Activated T-helper 1 cell treated with anti-CD3 and anti-CD28 coated beads, Interleukin-2, amount 50 U/mL, for 16 hours (primary cell): ENCODE measurements around the gene HPS5.
"Not testable (repeated sequence)": the region's sequence is repeated elsewhere in the genome, so short reads cannot be mapped to it uniquely, and the experiment has no call there.

ENCODE experiments used
- DNase-seq, 2 donors: peaks; one replicate each; pipeline ENCODE4 v3.0.0-alpha.2; 2020; ENCODE audit warnings: low read depth in 1 of 2, low spot score in 1 of 2

HPS5 gene, protein sequence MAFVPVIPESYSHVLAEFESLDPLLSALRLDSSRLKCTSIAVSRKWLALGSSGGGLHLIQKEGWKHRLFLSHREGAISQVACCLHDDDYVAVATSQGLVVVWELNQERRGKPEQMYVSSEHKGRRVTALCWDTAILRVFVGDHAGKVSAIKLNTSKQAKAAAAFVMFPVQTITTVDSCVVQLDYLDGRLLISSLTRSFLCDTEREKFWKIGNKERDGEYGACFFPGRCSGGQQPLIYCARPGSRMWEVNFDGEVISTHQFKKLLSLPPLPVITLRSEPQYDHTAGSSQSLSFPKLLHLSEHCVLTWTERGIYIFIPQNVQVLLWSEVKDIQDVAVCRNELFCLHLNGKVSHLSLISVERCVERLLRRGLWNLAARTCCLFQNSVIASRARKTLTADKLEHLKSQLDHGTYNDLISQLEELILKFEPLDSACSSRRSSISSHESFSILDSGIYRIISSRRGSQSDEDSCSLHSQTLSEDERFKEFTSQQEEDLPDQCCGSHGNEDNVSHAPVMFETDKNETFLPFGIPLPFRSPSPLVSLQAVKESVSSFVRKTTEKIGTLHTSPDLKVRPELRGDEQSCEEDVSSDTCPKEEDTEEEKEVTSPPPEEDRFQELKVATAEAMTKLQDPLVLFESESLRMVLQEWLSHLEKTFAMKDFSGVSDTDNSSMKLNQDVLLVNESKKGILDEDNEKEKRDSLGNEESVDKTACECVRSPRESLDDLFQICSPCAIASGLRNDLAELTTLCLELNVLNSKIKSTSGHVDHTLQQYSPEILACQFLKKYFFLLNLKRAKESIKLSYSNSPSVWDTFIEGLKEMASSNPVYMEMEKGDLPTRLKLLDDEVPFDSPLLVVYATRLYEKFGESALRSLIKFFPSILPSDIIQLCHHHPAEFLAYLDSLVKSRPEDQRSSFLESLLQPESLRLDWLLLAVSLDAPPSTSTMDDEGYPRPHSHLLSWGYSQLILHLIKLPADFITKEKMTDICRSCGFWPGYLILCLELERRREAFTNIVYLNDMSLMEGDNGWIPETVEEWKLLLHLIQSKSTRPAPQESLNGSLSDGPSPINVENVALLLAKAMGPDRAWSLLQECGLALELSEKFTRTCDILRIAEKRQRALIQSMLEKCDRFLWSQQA

DNA sequence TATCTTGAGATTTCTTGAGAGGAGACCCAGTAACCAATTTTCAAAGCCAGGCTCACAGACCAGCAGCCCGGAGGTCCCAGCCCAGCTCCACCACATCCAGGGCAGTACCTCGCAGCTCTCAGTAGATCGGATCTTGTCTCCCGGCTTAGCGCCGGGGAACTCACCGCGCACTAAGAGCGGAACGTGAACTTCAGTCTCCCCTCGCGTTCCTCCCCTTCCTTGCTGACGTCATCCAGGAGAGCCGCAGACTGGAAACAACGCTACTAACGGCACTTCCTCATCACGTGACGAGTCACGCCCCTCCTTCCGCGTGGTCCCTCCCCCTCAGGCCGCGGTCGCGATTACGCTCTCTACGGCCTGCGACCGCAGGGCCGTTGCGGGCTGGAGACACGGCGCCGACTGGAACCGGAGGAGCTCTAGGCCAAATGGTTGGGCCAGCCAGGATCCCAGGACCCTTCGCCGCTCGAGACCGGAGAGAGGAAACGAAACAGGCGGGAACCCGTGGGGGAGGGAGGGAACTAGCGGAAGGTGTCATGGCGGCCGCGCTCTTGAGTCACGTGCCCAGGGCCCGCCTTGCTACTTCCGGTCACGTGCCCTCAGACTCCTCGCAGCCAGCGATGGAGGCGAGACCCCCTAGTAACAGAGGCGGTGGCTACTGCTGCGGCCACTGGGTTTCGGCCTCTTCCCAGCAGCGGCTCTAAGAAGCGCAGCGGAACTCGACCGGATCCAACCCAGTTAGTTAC lies at the start of gene HPS5, which contains the start of gene GTF2H1:
TSS of gene HPS5 (minus strand) at position 172 of the 743 bp plus-strand sequence. CDS start 4,282 bp downstream, outside the sequence.
TSS of gene GTF2H1 (plus strand) at position 599 of the 743 bp plus-strand sequence. CDS start 10,508 bp downstream, outside the sequence.
- DNase-seq = peak; percentile 89 to 90

DNA sequence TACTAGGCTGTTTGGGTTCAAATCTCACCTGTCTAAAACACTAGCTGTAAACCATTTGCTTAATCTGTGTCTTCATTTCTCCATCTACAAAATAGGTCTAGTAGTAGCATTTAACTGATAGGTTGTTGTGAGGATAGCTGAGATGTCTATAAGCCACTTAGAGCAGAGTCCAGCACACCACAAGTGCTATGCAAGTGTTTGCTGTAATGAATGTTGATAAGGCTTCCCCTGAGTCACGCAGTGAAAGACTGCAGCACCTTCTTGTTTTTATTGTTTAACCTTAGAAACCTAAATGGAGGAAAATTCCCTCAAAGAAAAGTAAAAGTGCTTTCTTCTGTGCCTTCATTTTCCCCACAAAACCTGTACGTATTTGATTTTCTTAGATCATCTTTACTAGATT lies 49.3 kb upstream of the HPS5 start:
- DNase-seq = no peak

DNA sequence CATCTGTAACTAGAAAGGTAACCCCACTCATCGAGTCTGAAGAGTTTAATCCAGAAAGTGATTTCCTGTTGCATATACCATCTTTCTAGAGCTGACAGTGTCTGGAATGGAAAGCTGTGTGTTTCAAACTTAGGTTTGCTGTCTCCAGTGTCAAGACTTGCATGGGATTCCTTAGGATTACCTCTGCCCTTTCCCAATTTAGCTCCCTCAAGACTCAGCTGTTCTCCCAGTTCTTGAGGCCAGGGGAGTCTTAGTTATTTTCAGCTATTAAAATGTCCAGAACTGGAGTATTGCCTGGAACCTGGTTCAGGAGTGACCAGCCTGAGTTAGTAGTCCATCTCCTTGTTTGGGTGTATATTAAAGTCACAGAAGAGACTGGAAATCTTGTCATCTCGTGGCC lies 47.5 kb upstream of the HPS5 start:
- DNase-seq = no peak

DNA sequence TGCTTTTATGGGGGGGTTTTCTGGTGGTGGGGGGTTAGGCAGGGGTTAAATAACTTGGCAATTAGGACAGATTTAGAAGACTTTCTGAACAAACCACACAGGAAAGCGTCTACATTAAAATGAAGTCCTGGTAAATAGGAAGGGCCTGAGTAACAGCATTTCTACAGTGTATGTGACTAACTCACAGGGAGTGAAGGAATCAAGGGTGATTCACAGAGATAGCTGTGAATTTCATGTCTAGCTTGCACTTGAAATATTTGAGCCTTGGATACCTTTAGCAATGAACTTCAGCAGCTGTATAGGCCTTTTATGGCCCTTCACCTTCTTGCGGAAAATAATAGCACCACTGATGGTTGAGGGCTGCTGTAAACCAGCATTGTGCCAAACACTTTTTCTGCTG lies 46.3 kb upstream of the HPS5 start:
- no peak for DNase-seq

DNA sequence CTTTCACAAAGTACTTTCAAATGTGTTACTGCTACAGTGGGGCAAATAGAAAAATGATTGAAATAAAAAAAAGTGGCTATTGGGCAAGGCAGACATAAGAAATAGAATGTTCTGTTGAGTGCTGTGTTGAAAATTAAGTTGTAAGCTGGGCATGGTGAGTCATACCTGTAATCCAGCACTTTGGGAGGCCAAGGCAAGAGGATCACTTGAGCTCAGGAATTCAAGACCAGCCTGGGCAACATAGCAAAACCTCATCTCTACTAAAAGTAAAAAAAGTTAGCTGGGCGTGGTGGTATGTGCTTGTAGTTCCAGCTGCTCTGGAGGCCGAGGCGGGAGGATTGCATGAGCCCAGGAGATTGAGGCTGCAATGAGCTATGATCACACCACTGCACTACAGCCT lies 45.5 kb upstream of the HPS5 start:
- DNase-seq = no peak

DNA sequence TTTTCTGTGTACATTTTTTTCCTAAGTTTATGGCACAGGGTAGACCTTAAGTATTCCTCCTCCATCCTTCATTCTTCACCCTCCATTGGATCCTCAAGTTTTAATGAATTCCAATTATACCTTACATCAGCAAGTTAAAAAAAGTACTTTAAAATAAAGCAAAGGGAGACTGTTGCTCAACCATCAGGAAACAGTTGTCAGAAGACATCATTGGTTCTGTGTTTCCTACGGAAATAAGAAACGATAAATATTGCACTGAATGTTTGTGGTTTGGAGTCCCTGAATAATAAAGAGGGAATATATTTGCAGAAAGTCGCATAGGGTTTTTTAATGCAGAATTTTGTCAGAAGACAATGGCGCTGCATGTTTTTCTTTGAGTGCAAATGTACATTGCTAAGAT lies 44.3 kb upstream of the HPS5 start:
- no peak for DNase-seq

DNA sequence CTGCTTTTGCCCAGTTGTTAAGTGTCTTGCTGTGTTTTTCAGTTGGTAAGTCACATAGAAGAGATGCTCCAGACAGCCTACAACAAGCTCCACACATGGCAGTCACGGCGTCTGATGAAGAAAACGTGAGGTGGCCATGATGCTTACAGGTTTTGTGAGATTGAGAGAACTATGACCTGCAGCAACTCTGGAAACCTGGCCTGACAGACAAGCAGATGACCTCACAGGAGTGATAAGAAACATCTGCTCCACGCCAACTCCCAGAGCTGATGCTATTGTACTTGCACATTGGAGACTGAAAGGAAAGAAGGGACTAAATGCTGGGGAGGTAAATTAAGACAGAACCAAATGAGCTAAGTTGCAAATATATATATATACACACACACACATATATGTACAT lies 43.8 kb upstream of the HPS5 start:
- no peak for DNase-seq

DNA sequence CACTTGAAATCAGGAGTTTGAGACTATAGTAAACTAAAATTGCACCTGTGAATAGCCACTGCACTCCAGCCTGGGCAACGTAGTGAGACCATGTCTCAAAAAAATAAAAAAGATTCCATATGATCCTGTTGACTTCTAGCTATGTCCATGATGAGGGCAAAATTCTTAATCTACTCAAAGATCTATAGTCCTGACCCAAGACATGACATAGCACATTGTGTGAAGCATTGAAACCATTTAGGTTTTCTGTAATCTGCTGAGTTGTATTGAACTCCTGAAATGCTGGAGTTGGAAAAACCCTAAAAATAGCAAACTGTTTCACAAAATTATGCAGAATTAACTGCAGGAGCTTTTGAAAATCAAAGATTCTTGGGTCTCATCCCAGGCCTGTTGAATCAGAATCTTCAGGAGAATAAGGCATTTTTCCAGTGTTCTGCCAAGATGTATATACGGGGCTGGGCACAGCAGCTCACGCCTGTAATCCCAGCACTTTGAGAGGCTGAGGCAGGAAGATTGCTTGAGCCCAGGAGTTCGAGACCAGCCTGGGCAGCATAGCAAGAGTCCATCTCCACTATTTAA lies 42.6 kb upstream of the HPS5 start:
- no peak for DNase-seq

DNA sequence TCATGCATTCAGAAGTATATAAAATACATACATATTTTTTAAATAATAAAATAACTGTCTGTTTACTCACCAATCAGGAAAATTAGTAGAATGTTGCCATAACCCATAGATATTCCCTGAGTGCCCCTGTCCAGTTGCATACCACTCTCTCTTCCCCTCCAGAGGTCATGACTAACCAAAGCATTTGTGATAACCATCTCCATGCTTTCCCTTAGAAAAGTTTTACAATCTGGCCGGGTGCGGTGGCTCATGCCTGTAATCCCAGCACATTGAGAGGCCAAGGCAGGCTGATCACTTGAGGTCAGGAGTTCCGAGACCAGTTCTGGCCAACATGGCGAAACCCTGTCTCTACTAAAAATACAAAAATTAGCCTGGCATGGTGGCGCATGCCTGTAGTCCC lies 39.2 kb upstream of the HPS5 start:
- DNase-seq = no peak

DNA sequence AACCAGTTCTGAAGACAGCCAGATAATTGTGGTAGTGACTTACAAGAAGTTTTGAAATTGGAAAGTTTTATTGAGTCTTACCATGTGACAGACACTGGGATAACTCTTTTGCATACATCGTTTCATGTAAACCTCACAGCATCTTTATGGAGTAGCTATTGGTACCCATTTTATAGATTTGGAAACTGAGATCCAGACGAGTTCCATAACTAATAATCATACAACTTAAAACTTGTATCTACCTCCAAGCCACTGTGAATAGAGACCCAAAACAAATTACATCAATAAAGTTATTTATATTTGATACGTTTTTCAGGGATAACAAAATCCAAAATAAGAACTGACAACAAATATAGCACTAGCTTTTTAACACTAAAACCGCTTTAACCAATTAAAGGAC lies 36.7 kb upstream of the HPS5 start:
- no peak for DNase-seq

DNA sequence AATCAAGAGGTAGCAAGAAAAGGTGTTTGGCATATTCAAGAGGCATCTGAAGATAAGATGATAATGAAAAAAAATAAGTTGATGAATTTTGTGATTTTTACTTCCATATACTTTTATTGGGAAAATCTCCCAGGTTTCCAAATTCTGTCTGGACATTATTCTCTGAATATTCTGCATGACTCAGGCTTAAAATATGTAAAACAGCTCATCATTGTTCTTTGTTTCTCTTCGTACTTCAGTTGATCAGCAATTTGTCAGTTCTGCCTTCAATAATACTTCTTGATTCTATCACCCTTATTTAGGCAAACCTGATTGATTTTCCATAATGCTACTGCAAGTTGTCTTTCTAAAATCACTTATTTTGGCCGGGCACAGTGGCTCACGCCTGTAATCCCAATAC lies 30.6 kb upstream of the HPS5 start:
- DNase-seq = no peak

DNA sequence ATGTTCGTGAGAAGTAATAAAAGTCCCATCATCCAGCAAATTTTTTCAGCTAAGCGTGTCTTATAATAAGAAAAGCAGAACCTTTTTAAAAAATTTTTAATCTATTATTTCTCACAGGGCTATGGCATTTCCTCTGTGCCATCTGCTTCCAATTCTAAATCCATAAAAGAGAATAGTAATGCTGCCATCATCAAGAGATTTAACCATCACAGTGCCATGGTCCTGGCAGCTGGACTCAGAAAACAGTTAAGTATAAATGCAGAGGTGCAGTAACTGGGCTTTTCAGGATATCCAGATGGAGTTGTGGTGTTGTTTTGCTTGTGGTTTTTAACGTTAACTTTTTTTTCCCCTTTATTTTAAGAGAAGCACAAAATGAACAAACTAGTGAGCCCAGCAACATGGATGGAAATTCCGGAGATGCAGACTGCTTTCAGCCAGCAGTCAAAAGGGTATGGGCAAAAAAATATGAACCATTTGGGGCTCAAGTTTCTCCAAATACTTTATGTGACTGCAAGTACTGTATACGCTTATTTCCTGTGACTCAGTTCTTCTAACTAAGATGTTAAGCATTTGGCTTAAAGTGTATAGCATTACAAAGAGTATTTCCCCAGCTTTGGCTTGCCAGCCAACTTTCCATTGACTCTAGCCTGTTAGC lies 25.7 kb upstream of the HPS5 start:
- no peak for DNase-seq

DNA sequence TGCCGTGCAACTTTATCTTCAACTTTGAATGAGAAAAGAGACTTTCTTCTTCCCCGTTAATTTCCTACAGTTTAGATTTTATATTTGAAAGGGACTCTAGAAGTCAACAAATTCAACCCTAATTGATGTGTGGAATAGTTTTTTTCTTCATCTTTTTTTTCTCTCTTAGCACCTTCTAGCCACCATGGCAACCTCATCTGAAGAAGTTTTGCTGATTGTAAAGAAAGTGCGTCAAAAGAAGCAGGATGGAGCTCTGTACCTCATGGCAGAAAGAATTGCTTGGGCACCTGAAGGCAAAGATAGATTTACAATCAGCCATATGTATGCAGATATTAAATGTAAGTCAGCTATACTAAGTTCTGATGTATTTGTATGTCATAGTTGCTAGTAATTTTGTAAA lies 11.0 kb upstream of the HPS5 start:
- DNase-seq = no peak

DNA sequence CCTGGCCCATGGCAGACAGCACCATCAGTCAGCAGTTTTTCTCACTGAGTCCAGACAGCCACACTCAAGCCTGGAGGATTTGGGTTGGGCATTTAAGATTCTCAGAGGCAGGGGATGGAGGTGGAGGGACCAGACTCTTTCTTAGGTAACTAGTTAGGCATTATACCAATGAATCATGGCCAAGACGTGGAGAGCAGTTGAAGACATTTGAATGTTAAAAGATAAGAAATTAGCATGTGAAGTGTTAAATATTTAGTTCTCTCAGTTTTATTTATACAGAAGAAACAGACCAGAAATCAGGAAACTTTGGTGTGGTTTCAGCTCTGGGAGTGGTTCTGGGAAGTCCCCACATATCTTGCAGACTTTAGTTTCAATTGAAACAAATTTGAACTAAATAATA lies 10.4 kb upstream of the HPS5 start:
- DNase-seq = no peak

DNA sequence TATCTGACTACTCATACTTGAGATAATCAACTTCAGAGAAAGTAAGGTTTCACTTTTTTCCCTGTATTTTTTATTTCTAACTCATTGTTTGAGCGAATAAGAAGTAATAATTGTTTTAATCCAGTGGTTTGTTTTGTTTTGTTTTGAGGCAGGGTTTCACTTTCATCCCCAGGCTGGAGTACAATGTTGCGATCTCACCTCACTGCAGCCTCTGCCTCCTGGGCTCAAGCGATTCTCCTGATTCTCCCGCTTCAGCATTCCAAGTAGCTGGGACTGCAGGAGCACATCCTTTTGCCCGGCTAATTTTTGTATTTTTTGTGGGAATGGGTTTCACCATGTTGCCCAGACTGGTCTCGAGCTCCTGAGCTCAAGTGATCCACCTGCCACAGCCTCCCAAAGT lies 9.0 kb upstream of the HPS5 start:
- no peak for DNase-seq

DNA sequence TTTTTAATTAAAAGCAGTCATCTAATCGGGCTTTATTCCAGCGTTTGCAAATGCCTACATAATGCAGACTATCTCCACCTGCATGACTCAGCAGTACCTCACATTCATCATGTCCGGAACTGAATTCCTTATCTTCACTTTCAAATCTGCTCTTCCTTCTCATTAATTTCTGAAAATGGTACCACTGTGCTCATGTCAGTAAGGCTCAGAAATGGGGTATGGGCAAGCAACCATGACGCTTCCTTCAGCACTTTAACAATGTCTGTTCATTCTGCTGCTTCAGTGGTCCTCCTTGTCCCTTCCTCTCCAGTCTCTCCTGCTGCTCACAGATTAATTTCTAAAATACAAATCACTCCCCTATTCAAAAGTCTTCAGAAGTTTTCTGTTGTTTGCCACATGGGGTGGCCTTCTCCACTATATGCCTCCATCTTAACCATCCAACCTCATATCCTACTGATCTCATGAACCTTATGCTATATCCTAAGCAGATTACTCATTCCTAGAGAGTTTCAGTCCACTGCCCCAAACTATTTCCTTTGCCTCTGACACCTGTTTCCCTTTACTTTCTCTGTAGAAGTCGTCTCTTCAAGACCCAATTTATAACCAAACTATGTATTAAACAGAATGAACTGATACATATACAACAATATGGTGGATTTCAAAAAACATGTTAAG lies 7.4 kb upstream of the HPS5 start:
- no peak for DNase-seq

DNA sequence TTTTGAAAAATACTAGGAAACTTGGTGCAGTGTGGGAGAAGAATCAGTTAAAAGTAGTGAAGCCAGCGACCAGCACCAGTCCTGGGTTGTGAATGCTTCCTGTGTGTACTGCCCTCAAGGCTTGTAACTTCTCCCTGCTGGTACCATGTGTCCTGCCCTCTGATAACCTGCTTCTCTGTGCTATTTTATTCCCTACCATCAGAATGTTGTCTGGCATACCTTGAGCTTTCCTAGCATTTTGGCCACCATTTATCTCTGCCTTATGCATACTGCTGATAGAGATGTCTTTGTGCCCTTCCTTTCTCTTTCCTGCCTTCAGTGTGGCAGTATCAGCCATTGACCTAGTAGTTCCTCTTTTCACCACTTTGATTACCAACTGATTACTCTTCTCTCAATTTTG lies 2.4 kb upstream of the HPS5 start:
- DNase-seq = no peak

DNA sequence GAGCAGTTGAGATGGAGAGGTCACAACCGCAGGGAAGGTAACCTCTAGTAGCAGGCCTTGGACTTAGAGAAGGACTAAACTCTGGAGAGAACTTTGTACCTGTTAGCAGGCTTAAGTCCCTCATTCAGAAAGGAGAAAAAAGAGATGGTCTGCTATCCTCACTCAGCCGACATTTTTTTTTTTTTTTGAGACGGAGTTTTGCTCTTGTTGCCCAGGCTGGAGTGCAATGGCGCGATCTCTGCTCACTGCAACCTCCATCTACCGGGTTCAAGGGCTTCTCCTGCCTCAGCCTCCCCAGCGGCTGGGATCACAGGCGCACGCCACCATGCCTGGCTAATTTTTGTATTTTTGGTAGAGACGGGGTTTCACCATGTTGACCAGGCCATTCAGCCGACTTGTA lies 1.9 kb upstream of the HPS5 start:
- DNase-seq = not testable (repeated sequence)

DNA sequence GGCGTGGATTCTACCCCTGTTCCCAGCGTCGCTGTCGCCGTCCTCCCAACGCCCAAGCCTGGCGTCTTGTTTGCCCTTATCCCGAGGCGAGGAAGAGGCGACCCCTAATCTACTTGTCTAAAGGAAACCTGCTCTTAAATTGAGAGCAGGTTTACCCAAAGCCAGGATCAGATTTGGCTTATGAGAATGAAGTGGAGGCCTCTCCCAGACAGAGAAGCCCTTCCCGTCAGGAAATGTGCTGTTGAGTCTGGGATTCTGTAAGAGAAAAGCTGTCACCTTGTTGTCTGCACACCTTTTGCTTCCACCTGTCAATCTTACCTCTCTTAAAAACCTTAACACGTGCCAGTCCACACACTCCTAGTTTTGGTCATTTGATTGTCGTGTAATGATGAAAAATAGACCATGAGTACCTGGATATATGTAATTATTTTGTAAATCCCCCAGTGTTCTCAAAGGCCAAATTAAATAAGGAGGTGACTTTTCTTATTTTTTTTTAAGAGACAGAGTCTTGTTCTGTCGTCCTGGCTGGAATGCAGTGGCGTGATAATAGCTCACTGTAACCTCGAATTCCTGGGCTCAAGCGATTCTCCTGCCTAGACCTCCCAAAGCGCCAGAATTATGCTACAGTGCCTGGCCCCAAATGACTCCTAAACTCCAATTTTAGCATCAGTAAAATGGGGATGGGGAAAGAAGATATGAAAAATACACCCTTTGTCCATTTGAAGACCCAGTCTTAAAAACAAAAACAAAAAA lies 1.1 kb upstream of the HPS5 start:
- no peak for DNase-seq
